Myocyte (in vitro differentiated cells): ENCODE results near the gene SIRT7. TPM values are rescaled to one million over a fixed set of nuclear protein-coding genes. Genes with fewer than 3 reads are reported as not detected.

Experiments
- DNase-seq: peaks from one replicate; pipeline ENCODE4 v3.0.0-alpha.2; 2012; ENCODE audit warnings: low read depth
- total RNA-seq: library from RNA; depleted of rRNA; stranded (reverse); fragments of >200 nt; gene quantifications from 2 replicates; pipeline ENCODE4 v1.2.3, GENCODE V29; 2014

The SIRT7 gene
- total RNA-seq, 1 donor from 2014 or later, result 20.3 TPM

DNA sequence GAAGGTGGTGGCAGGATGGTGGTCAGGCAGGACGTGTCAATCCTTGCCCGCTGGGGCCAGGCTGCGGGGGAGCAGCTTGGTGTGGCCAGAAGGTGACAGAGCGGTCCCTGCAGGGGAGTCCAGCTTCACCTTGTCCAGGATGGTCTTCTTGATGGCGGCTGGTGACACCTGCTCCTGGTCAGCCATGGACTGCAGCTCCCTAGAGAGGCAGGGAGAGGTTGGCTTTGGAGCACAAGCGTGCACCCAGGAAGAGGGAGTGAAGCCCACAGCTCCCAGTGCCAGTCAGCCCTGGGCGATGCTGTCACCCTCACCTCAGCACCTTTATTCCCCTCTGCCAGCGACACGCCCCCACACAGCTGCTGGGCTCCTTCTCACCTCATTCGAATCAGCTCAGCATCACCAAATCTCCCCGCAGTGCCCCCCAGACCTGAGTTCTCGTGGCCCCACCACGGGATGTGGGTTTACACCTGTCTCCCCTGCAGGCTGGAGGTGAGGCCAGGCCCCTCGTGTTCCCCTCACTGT is 15.3 kb upstream of the SIRT7 start:
- no peak for DNase-seq

DNA sequence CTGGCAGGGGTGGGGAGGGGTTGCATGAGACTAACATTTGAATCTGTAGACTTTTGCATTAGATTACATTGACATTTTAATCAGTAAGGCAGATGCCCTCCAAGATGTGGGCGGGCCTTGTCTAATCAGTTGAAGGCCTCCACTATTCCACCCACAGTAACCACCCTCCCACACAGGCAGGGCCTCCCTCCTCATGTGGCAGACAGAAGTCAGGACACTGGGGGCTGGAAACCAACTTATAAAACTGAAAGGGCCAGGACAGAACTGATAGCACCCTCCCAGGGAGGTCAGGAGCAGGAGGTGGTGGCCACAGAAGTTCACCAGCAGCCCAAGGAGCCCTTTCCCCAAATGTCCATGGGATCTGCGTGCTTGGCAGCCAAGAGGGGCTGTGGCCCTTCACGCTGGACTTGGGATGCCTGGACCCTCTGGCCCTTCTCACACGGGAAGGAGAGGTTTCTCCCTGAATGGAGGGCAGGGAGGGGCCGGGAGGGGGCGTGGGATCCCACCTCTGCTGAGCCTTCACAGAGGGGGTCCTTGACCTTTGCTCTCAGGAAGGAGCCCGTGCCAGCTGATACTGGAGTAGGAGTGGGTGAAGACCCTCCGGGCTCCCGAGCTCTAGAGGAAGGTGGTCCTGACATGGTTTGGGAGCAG is 14.5 kb upstream of the SIRT7 start:
- DNase-seq, result no peak

DNA sequence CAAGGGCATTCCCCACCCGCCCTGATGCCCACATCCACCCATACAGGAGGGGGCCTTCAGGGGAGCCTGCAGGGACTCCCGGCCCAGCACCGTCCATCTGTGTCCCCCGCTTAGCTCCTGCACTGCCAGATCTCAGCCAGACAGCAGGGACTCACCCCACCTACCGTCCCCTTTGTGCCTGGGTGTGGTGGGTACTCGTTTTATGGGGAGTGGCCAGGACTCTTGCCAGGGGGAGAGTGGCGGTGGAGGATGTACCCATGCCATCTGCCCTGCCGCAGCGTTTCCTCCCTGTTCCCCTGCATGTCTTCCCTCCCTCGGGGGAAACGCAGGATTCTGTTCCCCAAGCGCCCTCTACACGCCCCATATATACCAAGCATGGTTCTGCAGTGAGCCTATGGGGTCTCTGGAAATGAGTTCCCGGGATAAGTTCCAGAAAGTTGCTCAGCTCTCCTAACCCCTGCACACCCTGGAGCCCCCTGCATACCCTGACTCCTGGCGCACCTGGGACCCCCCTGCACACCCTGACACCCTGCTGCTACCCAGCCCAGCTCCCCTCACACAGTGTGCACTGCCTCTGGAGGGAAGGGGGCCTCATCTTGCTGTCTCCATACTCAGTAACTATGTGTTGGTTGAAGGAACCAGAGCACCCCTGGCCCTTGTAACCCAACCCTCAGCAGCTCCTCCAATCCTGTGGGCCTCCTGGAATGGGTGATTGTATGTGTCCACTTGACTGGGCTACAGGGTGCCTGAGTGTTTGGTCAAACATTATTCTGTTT is 13.8 kb upstream of the SIRT7 start:
- no peak for DNase-seq

DNA sequence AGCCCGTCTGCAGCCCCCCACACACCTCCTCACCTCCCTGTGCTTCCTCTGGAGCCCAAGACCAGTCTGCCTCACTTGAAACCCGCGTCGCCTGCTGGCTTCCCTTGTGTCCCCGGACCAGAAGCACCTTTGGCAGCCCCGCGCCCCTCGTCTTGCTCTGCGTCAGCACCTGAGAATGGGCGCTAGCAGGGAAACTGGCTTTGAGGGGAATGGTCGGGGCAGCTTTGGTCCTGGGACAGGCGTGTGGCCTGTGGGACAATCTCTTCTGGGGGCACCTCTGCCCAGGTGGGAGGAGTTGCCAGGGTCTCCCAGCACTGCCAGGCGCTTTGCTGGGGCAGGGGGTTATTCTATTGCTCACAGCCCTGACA is 13.2 kb upstream of the SIRT7 start:
- no peak for DNase-seq

DNA sequence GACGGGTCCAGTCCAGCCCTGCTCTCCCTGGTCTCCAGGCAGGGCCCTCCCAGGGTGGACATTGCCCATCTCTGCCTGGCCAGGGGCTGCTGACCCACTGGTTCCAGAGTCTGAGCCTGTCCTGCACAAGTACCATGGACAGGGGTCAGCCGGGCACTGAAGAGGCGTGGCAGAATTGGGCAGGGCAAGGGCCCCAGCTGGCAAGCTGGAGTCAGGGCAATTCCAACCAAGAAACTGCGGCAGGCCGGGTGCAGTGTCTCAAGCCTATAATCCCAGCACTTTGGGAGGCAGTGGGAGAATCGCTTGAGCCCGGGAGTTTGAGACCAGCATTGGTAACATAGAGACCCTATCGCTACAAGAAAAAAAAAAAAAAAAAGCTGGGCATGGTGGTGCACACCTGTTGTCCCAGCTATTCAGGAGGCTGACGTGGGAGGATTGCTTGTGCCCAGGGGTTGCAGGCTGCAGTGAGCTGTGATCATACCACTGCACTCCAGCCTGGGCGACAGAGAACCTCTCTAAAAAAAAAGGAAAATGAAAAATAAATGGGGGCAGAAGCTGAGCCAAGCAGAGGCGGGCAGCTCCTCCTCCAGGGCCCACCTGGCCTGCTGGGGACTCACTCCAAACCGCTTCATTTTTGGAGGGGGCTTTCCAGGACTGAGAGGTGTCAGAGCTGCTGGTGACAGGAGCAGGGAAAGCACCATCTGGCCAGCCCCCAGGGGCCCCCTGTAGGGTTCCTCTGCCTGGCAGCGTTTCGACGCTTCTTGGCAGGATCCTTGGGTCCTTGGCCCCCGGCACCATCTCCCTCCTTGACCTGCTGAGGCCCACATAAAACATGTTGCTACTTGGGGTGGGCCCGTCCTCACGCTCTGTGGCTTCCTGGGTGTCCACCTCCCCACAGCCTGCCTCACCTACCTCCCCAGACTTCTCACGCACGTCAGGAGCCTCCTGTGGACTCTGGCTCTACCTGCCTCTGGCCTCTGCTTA is 12.5 kb upstream of the SIRT7 start:
- peak; percentile 58 for DNase-seq

DNA sequence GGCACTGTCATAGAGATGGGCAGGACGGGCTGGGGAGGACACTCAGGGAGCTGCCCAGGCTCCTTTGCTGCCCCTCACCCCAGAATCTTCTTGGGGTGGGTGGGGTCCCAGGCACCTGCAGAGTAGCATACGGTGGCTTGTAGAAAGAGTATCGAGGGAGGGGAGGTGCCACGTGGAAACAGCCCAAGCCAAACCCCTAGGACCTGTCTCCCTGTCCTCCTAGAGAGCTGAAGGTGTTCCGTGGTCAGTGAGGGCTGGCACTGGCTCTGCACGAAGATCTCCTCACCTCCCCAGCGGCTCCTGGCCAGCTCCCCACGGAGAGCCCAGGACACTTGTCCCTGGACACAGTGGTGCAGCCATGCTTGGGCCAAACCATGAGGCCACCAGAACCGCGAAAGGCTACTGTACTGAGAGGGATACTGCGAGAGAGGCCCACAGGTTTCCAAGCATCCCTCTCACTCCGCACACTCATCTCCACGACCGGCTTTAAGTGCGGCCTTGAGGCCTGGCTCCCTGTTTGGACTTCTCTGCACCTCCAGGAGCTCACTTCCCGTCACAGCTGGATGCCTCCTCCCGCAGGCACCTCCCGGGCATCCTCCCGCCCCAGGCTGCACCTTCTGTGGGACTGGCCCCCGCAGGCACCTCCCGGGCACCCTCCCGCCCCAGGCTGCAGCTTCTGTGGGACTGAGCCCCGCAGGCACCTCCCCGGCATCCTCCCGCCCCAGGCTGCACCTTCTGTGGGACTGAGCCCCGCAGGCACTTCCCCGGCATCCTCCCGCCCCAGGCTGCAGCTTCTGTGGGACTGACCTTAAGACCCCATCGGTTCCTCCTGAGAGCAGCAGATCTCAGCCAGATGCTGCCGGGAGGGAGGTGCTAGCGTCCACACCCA is 11.5 kb upstream of the SIRT7 start:
- no peak for DNase-seq

DNA sequence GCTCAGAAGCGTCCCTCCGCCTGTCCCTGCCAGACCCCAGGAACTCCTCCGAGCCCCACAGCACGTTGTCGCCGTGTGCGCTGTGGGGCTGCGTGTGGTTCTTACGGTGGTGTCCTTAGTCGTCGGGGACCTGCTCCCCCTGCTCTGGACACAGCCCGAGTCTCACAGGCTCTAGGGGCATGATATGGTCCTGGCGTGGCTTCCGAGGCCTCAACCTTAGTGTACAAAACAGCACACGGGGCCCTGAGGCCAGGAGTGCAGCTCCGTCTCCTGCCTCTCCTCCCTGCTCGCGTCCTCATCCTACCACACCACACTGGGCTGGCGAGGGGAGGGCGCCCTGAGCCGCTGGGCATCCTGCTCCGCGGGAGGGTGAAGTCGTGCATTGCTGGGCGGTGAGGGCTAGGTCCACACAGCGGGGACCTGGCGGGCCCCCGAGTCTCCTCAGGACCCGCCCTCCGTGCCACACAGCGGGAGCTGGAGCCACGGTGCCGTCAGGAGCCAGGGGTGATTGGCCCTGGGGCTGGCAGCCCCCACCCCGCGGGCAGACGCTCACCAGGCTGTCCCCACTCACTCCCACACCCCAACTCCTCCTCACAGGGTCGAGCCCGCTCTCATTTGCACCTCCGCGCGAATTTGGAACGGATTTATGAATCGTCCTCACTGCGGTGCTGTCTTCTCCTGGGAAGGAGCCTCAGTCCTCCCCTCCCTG is 10.7 kb upstream of the SIRT7 start:
- DNase-seq, result no peak

DNA sequence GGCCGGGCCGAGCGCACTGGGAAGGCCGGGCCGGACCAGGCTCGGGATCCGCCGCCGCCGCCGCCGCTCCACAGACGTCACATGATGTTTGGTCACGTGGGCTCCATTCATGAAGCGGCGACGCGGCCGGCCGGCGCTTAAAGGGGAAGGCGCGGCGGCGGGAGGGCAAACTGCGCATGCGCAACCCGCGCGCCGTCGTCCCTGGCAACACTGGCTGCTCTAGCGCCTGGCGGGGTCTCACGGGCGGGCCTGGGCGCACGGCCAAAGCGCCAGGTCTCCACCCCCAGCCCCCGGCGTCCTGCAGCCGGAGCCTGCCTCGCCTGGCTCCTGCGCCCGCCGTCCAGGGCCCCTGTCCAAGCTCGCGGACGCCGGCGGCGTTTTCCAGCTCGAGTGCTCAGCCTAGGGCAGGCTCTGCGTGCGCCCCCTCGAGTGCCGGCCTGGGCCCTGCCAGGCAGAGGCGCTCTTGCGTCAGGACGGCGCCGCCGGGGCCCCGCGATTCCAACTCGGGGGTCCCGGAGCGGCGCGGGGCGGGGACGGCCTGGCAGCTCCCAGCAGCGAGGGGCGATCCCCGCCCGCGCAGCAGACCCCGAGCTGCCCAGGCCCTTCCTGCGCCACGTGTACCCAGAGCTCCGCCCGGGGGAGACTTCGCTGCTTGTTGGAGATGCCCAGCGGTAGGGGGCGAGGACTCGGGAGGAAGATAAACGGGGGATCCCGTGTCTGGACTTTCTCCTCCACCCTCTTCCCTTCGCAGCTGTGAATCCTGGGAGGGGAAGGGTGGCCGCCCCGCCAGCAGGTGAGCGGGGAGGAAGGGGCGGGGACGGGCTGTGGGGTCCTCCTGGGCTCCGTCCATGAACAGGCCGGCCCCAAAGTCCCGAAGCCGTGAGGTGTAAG is 9.9 kb upstream of the SIRT7 start, which contains the start of gene MAFG:
MAFG (minus strand) TSS at position 83 of the 891 bp plus-strand sequence. CDS start 4,550 bp downstream, outside the sequence.
- peak; percentile 93 for DNase-seq

DNA sequence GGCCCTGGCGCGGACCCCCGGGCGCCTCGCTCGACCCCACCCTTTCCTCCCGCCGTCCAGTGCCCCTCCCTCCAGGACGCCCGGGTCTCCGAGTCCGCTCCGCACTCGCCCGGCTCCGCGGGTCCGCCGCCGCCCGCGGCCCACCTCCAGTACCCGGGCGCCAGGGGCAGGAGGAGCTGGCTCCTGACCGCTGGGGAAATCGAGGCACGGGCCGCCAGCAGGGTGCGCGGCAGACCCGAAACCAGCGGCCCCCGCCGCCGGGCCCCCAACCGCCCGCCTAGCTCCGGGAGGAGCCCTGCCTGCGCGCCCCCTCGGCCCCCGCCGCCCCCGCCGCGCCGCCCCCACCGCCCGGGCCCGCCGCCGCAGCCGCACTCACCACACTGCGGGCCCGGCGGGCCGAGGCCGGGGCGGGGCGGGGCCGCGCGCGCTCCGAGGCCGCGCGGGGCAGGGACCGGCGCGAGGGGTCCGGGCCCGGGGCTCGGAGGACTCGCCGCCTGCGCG is 9.2 kb upstream of the SIRT7 start:
- no peak for DNase-seq

DNA sequence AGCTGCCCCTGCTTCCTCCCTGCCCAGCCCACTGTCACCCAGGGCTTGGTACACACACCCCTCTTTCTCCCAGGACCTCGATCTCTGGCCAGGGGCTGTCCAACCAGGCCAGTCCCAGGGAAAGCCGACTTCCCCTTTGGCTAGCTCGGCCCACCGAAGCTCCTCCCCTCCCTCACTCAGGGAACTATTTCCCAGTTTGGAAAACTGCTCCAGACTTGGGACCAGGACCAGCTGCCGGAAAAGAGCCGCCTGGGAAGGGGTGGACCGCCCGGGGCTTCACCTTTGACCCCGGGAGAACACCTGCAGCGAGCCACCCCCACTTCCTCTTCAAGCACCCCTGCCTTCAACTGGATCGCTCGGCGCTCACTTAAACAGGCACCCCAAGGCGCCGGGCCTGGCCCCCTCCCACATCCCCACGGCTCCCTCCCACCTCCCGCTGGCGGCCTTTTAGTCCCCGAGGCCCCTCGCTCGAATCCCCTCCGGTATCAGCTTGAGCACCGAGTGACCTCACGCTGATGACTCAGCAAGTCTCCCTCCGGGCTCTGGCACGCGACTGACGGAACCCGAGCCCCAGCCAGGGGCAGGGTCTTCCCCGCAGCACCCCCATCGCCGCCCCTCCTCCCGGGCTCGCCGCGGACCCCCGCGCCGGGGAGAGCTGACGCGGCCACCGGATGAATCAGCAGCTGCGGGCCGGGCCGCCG is 8.6 kb upstream of the SIRT7 start:
- DNase-seq, result peak; percentile 89

DNA sequence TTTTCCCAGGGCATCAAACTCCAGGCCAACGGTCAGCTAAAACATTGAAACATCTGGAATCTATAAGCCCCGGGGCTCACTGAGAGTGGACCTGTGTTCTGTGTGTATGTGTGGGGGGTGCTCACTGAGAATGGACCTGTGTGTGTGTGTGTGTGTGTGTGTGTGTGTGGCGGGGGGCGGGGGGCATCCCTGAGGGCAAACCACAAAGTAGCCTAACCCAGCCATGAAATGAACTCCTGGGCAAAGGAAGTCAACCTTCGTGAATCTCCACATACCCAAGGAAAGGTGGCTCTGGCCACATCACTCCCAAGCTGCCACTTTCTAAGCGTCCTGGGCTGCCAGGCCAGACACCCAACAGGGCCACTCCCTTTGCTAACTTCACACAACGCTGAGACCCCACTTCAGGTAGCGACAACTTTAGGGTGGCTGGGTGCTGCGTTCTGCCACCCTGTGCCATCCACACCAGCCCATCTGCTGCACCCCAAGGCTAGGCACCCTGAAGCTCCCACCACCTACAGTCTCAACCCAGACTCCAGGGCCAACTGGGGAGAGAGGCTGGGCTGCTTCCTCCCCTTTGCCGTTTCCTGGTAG is 8.0 kb upstream of the SIRT7 start:
- no peak for DNase-seq

DNA sequence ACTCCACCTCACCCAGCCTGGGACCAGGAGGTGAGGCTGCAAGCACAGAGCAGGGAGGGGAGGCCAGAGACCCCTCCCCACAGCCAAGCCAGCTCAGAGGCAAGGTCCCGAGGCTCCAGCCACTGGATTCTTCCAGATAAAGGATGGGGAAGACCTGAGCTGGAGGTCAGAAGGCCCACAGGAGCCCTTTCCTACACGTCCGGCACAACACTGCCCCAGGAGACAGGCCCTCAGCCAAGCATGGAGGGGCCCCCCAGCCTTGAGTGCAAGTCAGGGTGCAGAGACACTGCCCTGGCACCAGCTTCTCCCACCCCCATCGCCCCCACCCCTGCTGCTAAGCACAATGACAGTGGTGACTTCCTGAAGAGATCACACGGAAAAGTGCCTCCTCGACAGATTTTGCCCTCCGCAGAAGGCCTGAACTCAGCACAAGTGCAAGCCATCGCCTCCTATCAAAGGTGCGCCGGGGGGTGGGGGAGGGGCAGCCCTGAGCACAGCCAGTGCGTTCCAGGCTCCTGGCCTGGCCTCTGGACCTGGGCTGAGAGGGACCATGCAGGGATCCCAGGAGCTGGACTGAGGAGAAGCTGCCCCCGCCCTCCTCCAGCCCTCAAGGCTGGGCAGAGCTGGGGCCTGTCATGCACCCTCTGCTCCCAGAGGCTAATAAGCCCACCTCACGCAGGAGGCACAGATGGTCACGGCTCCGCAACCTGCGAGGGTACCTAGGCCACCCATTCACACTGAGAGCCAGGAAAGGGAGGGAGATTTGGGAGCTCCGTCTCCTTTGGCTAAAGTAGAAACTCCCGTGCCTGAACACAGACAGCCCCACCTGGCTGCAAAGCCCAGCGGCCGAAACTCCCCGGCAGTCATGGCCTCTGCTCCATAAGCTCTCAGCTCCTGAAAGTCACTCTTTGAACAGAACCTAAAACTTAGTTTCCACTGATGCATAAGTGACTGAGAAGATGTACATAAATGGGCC is 6.9 kb upstream of the SIRT7 start:
- DNase-seq, result no peak

DNA sequence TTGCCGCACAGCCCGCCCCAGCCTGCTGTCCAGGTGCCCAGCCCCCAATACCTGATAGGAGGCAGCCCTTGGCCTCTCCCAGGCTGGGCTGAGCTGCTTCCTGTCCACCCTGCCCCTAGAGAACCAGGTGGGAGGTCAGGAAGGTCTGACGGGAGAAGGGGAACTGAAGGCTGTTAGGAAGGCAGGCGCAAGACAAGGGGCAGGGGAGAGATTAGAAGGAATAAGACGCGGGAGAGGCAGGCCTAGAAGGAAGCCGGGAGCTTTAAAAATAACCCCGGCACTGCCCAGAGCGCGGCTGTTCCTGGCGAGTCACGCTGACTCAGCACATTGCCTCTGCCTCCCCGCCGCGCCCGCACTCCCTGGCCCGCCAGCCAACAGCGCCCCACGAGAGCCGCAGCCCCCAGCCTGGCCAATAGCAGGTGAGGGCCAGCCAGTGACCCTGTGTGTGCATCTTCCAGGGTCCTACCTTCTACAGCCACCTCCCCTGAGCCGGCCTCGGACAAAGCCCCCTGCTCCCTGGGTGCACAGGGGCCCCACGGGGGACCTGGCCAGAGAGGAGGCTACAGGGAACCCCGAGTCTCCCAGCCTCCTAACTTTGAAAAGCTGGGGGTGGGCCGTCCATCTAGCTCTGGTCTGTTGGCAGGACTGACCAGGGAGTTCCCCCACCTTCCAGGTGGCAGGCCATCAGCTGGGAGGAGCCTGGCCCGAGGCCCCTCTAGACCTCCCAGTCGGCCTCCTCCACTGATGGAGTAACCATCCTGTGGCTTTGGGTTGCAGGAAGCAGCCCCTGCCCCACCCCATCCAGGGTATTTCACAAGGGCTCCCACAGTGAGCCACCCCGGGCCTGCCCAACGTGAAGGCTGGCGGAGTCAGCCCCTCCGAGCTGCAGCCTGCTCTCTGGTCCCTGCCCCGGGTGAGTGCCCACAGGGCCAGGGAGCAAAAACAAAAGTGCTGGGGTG is 5.6 kb upstream of the SIRT7 start:
- DNase-seq, result peak; percentile 91

DNA sequence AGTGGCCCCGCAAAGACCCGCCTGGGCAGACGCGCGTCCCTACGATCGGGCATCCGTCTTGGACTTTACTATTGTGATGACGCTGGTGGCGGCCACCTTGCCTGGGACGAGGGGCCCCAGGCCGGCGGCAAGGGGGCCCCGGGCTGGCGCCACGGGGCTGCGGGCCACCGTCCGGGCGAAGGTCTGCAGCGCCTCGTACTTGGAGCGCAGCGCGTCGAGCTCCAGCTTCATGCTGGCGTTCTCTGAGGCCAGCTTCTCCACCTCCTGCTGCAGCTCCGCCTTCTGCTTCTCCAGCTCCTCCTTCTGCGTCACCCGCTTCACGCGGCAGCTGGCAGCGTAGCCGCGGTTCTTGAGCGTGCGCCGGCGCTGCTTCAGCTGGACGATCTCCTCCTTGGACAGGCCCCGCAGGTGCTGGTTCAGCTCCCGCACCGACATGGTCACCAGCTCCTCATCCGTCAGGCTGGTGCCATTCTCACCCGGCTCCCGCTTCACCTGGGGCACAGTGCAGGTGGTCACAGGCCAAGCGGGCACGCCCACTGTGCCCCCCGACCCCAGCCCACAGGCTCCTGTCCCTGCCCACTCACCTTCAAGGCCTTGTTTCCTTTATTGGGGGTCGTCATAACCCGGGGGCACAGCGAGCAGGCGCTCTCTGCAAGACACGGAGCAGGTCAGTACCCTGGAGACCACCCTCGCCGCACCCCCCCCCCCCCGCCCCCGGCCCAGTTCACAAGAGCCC is 4.8 kb upstream of the SIRT7 start:
- no peak for DNase-seq
